LNCAP (cell line): ENCODE data around the gene CRISP2.

Experiments
- CTCF ChIP-seq: fragments of 450-650 bp; IDR thresholded peaks from 2 replicates; pipeline ENCODE4 v1.5.1; 2017; ENCODE audit warnings: mild to moderate bottlenecking

Gene CRISP2

DNA sequence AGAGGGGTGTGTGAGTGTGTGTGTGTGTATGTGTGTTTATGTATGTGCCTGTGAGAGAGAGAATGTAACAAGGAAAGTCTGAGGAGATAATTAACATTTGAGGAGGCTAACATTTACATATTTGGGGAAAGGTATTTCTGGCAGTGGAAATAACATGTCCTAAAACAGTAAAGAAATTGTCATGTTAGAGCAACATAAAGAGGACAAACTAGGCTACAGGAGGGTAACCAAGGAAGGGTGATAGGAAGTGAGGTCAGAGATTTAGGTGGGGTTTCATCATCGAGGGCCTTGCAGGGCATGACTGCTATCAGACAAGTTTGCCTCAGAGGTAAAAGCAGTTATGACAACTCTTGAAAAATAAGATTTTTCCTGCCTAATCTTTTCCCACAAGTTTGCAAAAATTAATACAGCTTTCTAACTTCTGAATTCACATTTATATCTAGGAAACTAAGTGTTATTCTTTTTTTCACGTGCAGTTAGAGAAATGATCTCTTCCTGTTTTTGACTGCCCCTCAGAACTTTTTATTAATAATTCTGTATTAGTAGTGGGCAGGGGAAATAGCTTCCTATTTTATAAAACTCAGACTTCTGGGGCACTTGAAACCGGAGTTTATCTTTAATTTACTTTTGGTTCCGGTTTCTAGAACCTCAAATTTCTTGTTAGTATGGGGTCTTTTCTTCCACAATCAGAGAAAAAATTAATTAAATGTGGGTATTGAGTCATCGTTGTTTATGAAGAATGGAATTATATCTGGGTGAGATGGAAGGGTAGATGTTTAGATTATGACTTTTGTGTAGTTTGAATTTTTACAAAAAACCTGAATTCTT is 46.2 kb downstream of the CRISP2 start:
- TF ChIP-seq CTCF, result no peak

GRCh38 chr6:49666480-49666879 is 46.9 kb downstream of the CRISP2 start:
- no peak for TF ChIP-seq CTCF

- no peak for TF ChIP-seq CTCF
Observed at GRCh38 chr6:49664817-49665216, 48.5 kb downstream of the CRISP2 start.

DNA sequence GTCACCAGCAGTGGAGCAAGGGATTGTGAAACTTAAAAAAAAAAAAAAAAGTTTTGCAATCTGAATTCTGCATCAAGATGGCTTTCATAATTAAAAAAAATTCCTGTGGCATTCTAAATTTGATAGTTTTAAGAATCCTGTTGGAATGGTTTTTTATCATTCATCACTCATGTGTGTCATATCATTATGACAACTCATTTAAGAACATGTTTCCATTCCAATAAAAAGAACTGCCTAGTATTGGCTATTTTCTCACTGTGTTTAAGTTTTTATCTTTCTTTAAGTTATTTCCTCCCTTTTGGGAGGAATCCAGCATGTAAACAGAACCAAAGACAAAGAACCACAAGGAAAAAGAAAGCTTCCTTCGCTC is 50.5 kb downstream of the CRISP2 start:
- TF ChIP-seq CTCF, result no peak

- no peak for TF ChIP-seq CTCF
Observed at GRCh38 chr6:49662231-49662891, 51.0 kb downstream of the CRISP2 start.

- no peak for TF ChIP-seq CTCF
Observed at GRCh38 chr6:49653942-49654341, 59.4 kb downstream of the CRISP2 start.

DNA sequence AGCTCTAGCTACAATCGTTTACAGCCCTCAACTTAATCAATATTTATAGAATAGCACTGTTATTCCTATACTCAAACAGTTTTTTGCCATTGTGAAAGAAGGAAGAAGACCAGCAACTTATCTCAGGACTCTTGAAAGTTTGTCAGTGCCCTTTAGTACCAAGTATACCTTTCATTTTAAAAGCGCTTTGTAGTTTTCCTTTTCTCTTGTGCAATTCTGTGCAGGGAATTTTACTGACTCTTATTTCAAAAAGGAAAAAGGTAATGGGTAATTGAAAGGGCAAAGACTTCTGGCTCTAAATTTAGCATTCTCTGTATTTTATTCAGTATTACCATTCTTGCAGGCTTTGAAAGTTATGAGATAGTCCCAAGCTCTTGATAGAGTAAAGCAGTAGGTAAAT is 59.9 kb downstream of the CRISP2 start:
- no peak for TF ChIP-seq CTCF
